Glomerular visceral epithelial cell (primary cell): ENCODE results near the gene PLAAT3.
A peak's percentile ranks its signal among the peaks of the same experiment; 100 is the strongest.
"Not testable (repeated sequence)": the region's sequence is repeated elsewhere in the genome, so short reads cannot be mapped to it uniquely, and the experiment has no call there.

Source experiments
- DNase-seq: peaks from one replicate; pipeline ENCODE4 v3.0.0-alpha.2; 2016; ENCODE audit errors: extremely low spot score

Gene PLAAT3

GRCh38 chr11:63567044-63567840 is 47.0 kb downstream of the PLAAT3 start:
- peak; percentile 96 for DNase-seq

- DNase-seq: no peak
These were observed 49.4 kb downstream of the PLAAT3 start for GRCh38 chr11:63564784-63565350.

- DNase-seq: peak; percentile 72
These were observed 50.0 kb downstream of the PLAAT3 start for GRCh38 chr11:63564056-63564774.

GRCh38 chr11:63563201-63564055 is 50.8 kb downstream of the PLAAT3 start, which contains the start of gene PLAAT2:
Gene PLAAT2, minus strand, starts transcription at chr11:63563379. Its CDS starts 55 bp downstream, at chr11:63563324.
- DNase-seq: no peak

GRCh38 chr11:63560506-63561180 is 53.6 kb downstream of the PLAAT3 start:
- DNase-seq: peak; percentile 67

- DNase-seq: no peak
These were observed 55.6 kb downstream of the PLAAT3 start for GRCh38 chr11:63558459-63559157.

GRCh38 chr11:63557570-63557969 is 56.7 kb downstream of the PLAAT3 start:
- no peak for DNase-seq

GRCh38 chr11:63556404-63557013 is 57.7 kb downstream of the PLAAT3 start:
- DNase-seq: no peak

GRCh38 chr11:63554877-63555223 is 59.4 kb downstream of the PLAAT3 start:
- DNase-seq: no peak

GRCh38 chr11:63553759-63554158 is 60.5 kb downstream of the PLAAT3 start:
- no peak for DNase-seq

GRCh38 chr11:63552921-63553320 is 61.3 kb downstream of the PLAAT3 start:
- no peak for DNase-seq

- no peak for DNase-seq
These were observed 62.4 kb downstream of the PLAAT3 start for GRCh38 chr11:63551889-63552266.

- DNase-seq: no peak
These were observed 62.9 kb downstream of the PLAAT3 start for GRCh38 chr11:63551091-63551888.

- not testable (repeated sequence) for DNase-seq
These were observed 64.0 kb downstream of the PLAAT3 start for GRCh38 chr11:63550156-63550700.

GRCh38 chr11:63549411-63549810 is 64.8 kb downstream of the PLAAT3 start:
- no peak for DNase-seq

- no peak for DNase-seq
These were observed 66.1 kb downstream of the PLAAT3 start for GRCh38 chr11:63548178-63548577.

GRCh38 chr11:63547061-63547460 is 67.2 kb downstream of the PLAAT3 start:
- DNase-seq: no peak

GRCh38 chr11:63543711-63544110 is 70.5 kb downstream of the PLAAT3 start:
- DNase-seq: no peak

- not testable (repeated sequence) for DNase-seq
These were observed 71.7 kb downstream of the PLAAT3 start for GRCh38 chr11:63542506-63542905.
